ENCODE measurements around the gene PRRT3.

The PRRT3 gene

DNA sequence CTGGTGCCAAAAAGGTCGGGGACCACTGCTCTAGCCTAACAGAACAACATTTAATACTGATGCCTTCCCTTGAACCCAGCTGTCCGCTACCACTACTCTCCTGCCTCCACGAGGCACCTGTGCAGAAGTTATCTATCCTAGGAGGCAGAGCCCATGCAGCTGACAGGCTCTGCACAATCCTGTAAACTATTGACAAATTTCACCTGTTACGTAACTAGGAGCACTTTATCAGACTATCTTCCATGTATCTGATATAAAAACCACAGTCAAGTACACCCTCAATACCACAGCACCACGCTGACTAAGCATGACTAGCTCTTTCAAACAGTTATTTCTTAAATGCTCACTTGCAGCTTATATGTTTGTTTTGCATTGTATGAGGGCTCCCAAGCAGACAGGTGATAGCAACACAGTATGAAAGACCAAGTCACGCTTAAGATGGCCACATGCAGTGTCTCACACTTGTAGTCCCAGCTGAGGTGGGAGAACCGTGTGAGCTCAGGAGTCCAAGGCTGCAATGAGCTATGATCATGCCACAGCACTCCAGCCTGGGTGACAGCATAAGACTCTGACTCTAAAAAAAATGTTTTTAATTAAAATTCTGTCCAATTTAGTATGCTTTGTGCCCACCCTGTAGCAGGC lies 39.8 kb downstream of the PRRT3 start:
- Histone ChIP-seq H3K4ac (ENCODE audit: low read length) (no peak overlapping the region), H2BK5ac (ENCODE audit: low read length) (no peak overlapping the region), H2BK15ac (ENCODE audit: low read length) (no peak overlapping the region), H3K36me3 (replicated peaks in 1 of 2; ENCODE audit: control insufficient read depth in 2 of 2, insufficient read depth in 2 of 2, low read length in 2 of 2) (no peaks in the 10 kb centered on the region), H3K9me3 (replicated peaks in 1 of 2; ENCODE audit: control insufficient read depth in 2 of 2, insufficient read depth in 1 of 2, low read depth in 1 of 2, low read length in 2 of 2) (peaks cover 0 to 2% of the 10 kb centered on the region in 2 donors), H3K23ac (ENCODE audit: low read depth, low read length, poor library complexity) (no peak overlapping the region), H3K9ac (ENCODE audit: low read depth, low read length, poor library complexity) (no peak overlapping the region), H4K91ac (ENCODE audit: low read depth, low read length, poor library complexity) (no peak overlapping the region), H3K4me2 (ENCODE audit: insufficient read depth, low read length, poor library complexity, severe bottlenecking) (no peak overlapping the region), H2AFZ (ENCODE audit: low read length) (no peak overlapping the region), H2AK5ac (ENCODE audit: low read depth, low read length) (no peak overlapping the region), H3K4me3 (ENCODE audit: low read length in 2 of 2) (no peak overlapping the region), H3K18ac (ENCODE audit: low read length) (no peak overlapping the region), H3K27me3 (ENCODE audit: control insufficient read depth in 3 of 3, insufficient read depth in 3 of 3, low read depth in 1 of 3, low read length in 3 of 3) (peaks cover 0 to 15% (median 8%) of the 10 kb centered on the region in 3 experiments), H3K4me1 (ENCODE audit: control insufficient read depth in 2 of 2, insufficient read depth in 1 of 2, low read depth in 1 of 2, low read length in 2 of 2) (peaks cover 12 to 17% of the 10 kb centered on the region in 2 donors), H3K79me1 (ENCODE audit: low read depth, low read length) (no peaks in the 10 kb centered on the region), H2BK12ac (ENCODE audit: low read length) (no peak overlapping the region), H3K14ac (ENCODE audit: low read length) (no peak overlapping the region), H4K8ac (ENCODE audit: low read depth, low read length) (no peak overlapping the region), H2BK120ac (ENCODE audit: low read depth, low read length) (no peak overlapping the region), H3K27ac (replicated peaks; ENCODE audit: low read length) (no peak overlapping the region)
- no CpG with 5 or more reads among the region's 7 CpGs for whole genome bisulfite sequencing, 2 donors (ENCODE audit: extremely low coverage in 2 of 2, insufficient read length in 2 of 2, insufficient replicate concordance in 1 of 2)
- no peak for DNase-seq (ENCODE audit: low spot score)

DNA sequence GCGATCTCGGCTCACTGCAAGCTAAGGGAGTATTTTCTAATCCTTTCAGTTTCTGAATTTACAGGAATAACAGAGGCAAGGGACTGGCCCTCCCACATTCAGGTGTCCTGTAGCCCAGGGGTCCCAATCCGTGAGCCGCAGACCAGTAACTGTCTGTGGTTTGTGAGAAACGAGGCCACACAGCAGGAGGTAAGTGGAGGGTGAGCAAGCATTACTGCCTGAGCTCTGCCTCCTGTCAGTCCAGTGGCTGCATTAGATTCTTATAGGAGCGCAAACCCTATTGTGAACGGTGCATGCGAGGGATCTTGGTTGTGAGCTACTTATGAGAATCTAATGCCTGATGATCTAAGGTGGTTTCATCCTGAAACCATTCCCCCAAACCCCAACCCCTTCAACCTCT lies 40.3 kb downstream of the PRRT3 start:
- no CpG with 5 or more reads among the region's 8 CpGs for WGBS, 2 donors (ENCODE audit: extremely low coverage in 2 of 2, insufficient read length in 2 of 2, insufficient replicate concordance in 1 of 2)

DNA sequence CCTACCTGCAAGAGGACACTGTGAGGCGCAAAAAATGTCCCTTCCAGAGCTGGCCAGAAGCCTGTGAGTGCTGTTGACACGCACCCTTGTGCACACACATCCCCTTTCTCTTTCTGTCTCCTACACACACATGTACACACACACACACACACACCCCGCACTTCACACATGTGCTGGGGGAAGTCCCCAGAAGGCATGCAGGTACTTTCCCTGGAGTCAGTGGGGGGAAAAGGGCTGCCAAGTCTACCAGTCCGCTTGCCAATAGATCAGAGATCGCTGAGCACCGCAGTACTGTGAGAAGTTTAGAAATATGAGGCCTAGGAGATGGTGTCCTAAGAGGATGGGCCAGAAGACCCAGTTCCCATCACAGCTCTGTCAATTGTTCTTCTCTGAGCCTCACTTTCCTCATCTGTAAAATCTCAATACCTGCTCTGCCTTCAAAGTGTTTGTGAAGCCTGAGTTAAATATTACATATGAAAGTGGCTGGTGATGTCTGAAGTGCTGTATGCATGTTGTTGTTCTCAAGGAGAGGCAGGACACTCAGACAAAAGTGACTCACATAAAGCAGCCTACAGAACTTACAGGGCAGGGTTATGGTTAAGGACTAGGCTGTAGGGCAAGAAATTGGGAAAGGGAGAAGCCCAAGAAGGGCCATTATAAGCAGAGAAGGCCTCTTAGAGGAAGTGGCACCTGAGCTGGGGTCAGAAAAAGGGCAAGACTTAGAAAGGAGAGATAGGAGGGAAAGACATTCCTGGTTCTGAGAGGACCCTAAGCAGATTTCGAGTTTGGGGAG lies 42.8 kb downstream of the PRRT3 start:
- no peak overlapping the region for H4K8ac ChIP-seq (ENCODE audit: low read depth, low read length)
- no peak overlapping the region for H2AK5ac ChIP-seq (ENCODE audit: low read depth, low read length)
- H3K4me2 ChIP-seq (ENCODE audit: insufficient read depth, low read length, poor library complexity, severe bottlenecking): no peak overlapping the region
- H3K23ac ChIP-seq (ENCODE audit: low read depth, low read length, poor library complexity): no peak overlapping the region
- H3K9ac ChIP-seq (ENCODE audit: low read depth, low read length, poor library complexity): peak overlapping the region; percentile 7
- H3K18ac ChIP-seq (ENCODE audit: low read length): no peak overlapping the region
- no peak for DNase-seq (ENCODE audit: low spot score)
- peaks cover 0 to 8% (median 4%) of the 10 kb centered on the region in 3 experiments for H3K27me3 ChIP-seq (ENCODE audit: control insufficient read depth in 3 of 3, insufficient read depth in 3 of 3, low read depth in 1 of 3, low read length in 3 of 3)
- H3K4me3 ChIP-seq (ENCODE audit: low read length in 2 of 2): no peak overlapping the region
- H2BK12ac ChIP-seq (ENCODE audit: low read length): no peak overlapping the region
- H2BK15ac ChIP-seq (ENCODE audit: low read length): no peak overlapping the region
- no peak overlapping the region for H2AFZ ChIP-seq (ENCODE audit: low read length)
- no peak overlapping the region for H3K27ac ChIP-seq (replicated peaks; ENCODE audit: low read length)
- no peak overlapping the region for H4K91ac ChIP-seq (ENCODE audit: low read depth, low read length, poor library complexity)
- H2BK120ac ChIP-seq (ENCODE audit: low read depth, low read length): no peak overlapping the region
- no peaks in the 10 kb centered on the region for H3K79me1 ChIP-seq (ENCODE audit: low read depth, low read length)
- no peaks in the 10 kb centered on the region for H3K36me3 ChIP-seq (replicated peaks in 1 of 2; ENCODE audit: control insufficient read depth in 2 of 2, insufficient read depth in 2 of 2, low read length in 2 of 2)
- no peak overlapping the region for H2BK5ac ChIP-seq (ENCODE audit: low read length)
- H3K4me1 ChIP-seq (ENCODE audit: control insufficient read depth in 2 of 2, insufficient read depth in 1 of 2, low read depth in 1 of 2, low read length in 2 of 2): no peaks in the 10 kb centered on the region
- peaks cover 0 to 2% of the 10 kb centered on the region in 2 donors for H3K9me3 ChIP-seq (replicated peaks in 1 of 2; ENCODE audit: control insufficient read depth in 2 of 2, insufficient read depth in 1 of 2, low read depth in 1 of 2, low read length in 2 of 2)
- no peak overlapping the region for H3K14ac ChIP-seq (ENCODE audit: low read length)
- WGBS, 2 donors (ENCODE audit: extremely low coverage in 2 of 2, insufficient read length in 2 of 2, insufficient replicate concordance in 1 of 2): no CpG with 5 or more reads among the region's 7 CpGs
- no peak overlapping the region for H3K4ac ChIP-seq (ENCODE audit: low read length)

More for the DNA sequence above, 40.3 kb downstream of the PRRT3 start:
- no peak overlapping the region for H2BK120ac ChIP-seq (ENCODE audit: low read depth, low read length)
- H3K4me3 ChIP-seq (ENCODE audit: low read length in 2 of 2): no peak overlapping the region
- H3K4ac ChIP-seq (ENCODE audit: low read length): no peak overlapping the region
- no peak overlapping the region for H3K27ac ChIP-seq (replicated peaks; ENCODE audit: low read length)
- H3K9ac ChIP-seq (ENCODE audit: low read depth, low read length, poor library complexity): no peak overlapping the region
- no peak overlapping the region for H2AFZ ChIP-seq (ENCODE audit: low read length)
- no peak for DNase-seq (ENCODE audit: low spot score)
- no peak overlapping the region for H3K18ac ChIP-seq (ENCODE audit: low read length)
- no peak overlapping the region for H2BK5ac ChIP-seq (ENCODE audit: low read length)
- H3K23ac ChIP-seq (ENCODE audit: low read depth, low read length, poor library complexity): no peak overlapping the region
- peaks cover 10 to 13% of the 10 kb centered on the region in 2 donors for H3K4me1 ChIP-seq (ENCODE audit: control insufficient read depth in 2 of 2, insufficient read depth in 1 of 2, low read depth in 1 of 2, low read length in 2 of 2)
- no peak overlapping the region for H3K14ac ChIP-seq (ENCODE audit: low read length)
- no peak overlapping the region for H2BK12ac ChIP-seq (ENCODE audit: low read length)
- H3K9me3 ChIP-seq (replicated peaks in 1 of 2; ENCODE audit: control insufficient read depth in 2 of 2, insufficient read depth in 1 of 2, low read depth in 1 of 2, low read length in 2 of 2): peaks cover 0 to 2% of the 10 kb centered on the region in 2 donors
- H3K27me3 ChIP-seq (ENCODE audit: control insufficient read depth in 3 of 3, insufficient read depth in 3 of 3, low read depth in 1 of 3, low read length in 3 of 3): peaks cover 0 to 15% (median 8%) of the 10 kb centered on the region in 3 experiments
- no peak overlapping the region for H2BK15ac ChIP-seq (ENCODE audit: low read length)
- H4K91ac ChIP-seq (ENCODE audit: low read depth, low read length, poor library complexity): no peak overlapping the region
- no peak overlapping the region for H2AK5ac ChIP-seq (ENCODE audit: low read depth, low read length)
- H3K4me2 ChIP-seq (ENCODE audit: insufficient read depth, low read length, poor library complexity, severe bottlenecking): no peak overlapping the region
- H3K79me1 ChIP-seq (ENCODE audit: low read depth, low read length): no peaks in the 10 kb centered on the region
- no peak overlapping the region for H4K8ac ChIP-seq (ENCODE audit: low read depth, low read length)
- no peaks in the 10 kb centered on the region for H3K36me3 ChIP-seq (replicated peaks in 1 of 2; ENCODE audit: control insufficient read depth in 2 of 2, insufficient read depth in 2 of 2, low read length in 2 of 2)

DNA sequence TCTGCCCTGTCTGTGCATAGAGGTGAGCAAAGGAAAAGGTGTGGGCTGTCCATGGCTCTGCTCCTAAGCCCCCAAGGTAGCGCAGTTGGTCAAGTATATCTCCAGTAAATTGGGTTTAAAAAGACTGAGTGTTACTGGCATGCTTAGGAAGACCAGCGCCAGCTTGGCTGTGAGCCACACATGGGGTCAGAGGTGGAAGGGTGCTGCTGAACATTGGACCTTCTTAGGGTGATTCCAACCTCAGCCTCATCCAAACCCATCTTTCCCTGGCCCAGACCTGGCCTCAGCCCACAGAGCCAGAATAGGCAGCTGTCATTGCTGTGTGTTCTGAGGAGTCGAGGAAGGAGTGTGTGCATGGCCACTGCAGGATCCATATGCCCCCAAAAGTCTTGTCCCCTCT lies 43.9 kb downstream of the PRRT3 start:
- no peaks in the 10 kb centered on the region for H3K79me1 ChIP-seq (ENCODE audit: low read depth, low read length)
- no CpG with 5 or more reads among the region's 3 CpGs for WGBS, 2 donors (ENCODE audit: extremely low coverage in 2 of 2, insufficient read length in 2 of 2, insufficient replicate concordance in 1 of 2)

More for the DNA sequence above, 43.9 kb downstream of the PRRT3 start:
- Histone ChIP-seq H3K4me3 (ENCODE audit: low read length in 2 of 2) (no peak overlapping the region), H3K9me3 (replicated peaks in 1 of 2; ENCODE audit: control insufficient read depth in 2 of 2, insufficient read depth in 1 of 2, low read depth in 1 of 2, low read length in 2 of 2) (peaks cover 0 to 2% of the 10 kb centered on the region in 2 donors), H3K4ac (ENCODE audit: low read length) (no peak overlapping the region), H4K8ac (ENCODE audit: low read depth, low read length) (no peak overlapping the region), H2AFZ (ENCODE audit: low read length) (no peak overlapping the region), H2BK5ac (ENCODE audit: low read length) (no peak overlapping the region), H4K91ac (ENCODE audit: low read depth, low read length, poor library complexity) (no peak overlapping the region), H2BK12ac (ENCODE audit: low read length) (no peak overlapping the region), H3K4me1 (ENCODE audit: control insufficient read depth in 2 of 2, insufficient read depth in 1 of 2, low read depth in 1 of 2, low read length in 2 of 2) (no peaks in the 10 kb centered on the region), H3K4me2 (ENCODE audit: insufficient read depth, low read length, poor library complexity, severe bottlenecking) (no peak overlapping the region), H2AK5ac (ENCODE audit: low read depth, low read length) (no peak overlapping the region), H2BK120ac (ENCODE audit: low read depth, low read length) (no peak overlapping the region), H3K27me3 (ENCODE audit: control insufficient read depth in 3 of 3, insufficient read depth in 3 of 3, low read depth in 1 of 3, low read length in 3 of 3) (peaks cover 0 to 8% (median 0%) of the 10 kb centered on the region in 3 experiments), H3K9ac (ENCODE audit: low read depth, low read length, poor library complexity) (no peak overlapping the region), H3K14ac (ENCODE audit: low read length) (no peak overlapping the region), H3K27ac (replicated peaks; ENCODE audit: low read length) (no peak overlapping the region), H2BK15ac (ENCODE audit: low read length) (no peak overlapping the region), H3K36me3 (replicated peaks in 1 of 2; ENCODE audit: control insufficient read depth in 2 of 2, insufficient read depth in 2 of 2, low read length in 2 of 2) (no peaks in the 10 kb centered on the region), H3K18ac (ENCODE audit: low read length) (no peak overlapping the region), H3K23ac (ENCODE audit: low read depth, low read length, poor library complexity) (no peak overlapping the region)
- no peak for DNase-seq (ENCODE audit: low spot score)

All from neuronal stem cell (in vitro differentiated cells).